ENCODE measurements around the gene CHRD.

GRCh38 chr3:184389384-184389783 lies 9.5 kb downstream of the CHRD start:
- no peak for TF ChIP-seq FOXP2 (optimal IDR thresholded peaks at IDR 0.05; ENCODE audit: control extremely low read depth, extremely low read length, insufficient read depth)
- no peak for TF ChIP-seq POLR2AphosphoS5 (IDR thresholded peaks at IDR 0.05; ENCODE audit: borderline replicate concordance, low read depth, low read length)
- no peak for TF ChIP-seq EZH2 (IDR thresholded peaks at IDR 0.05)

Data from SK-N-MC (cell line).